ENCODE measurements around the gene TENT5D.
"Not testable (repeated sequence)": the region's sequence is repeated elsewhere in the genome, so short reads cannot be mapped to it uniquely, and the experiment has no call there.

TENT5D gene

GRCh38 chrX:80431505-80431832 is 11.2 kb downstream of the TENT5D start:
- DNase-seq = no peak
- Histone ChIP-seq H3K36me3 (ENCODE audit: insufficient read depth, low read length) (no peaks in the 10 kb centered on the region), H3K4me1 (ENCODE audit: insufficient read depth, low read length) (no peaks in the 10 kb centered on the region), H3K27me3 (ENCODE audit: insufficient read depth, low read length, poor library complexity) (no peaks in the 10 kb centered on the region), H2AFZ (ENCODE audit: low read depth, low read length) (no peak overlapping the region), H3K4me2 (ENCODE audit: insufficient read depth, low read length) (no peak overlapping the region), H3K9me3 (ENCODE audit: insufficient read depth, low read length, severe bottlenecking) (no peaks in the 10 kb centered on the region), H4K20me1 (ENCODE audit: insufficient read depth, low read length) (no peaks in the 10 kb centered on the region), H3K4me3 (ENCODE audit: low read depth in 1 of 2, low read length in 2 of 2) (no peak overlapping the region), H3K79me2 (ENCODE audit: insufficient read depth, low read length) (no peaks in the 10 kb centered on the region), H3K9ac (ENCODE audit: low read depth, low read length) (no peak overlapping the region), H3K27ac (ENCODE audit: low read length) (no peak overlapping the region)
- no peak for ATAC-seq (ENCODE audit: insufficient read depth, low read depth)
- TF ChIP-seq CTCF (IDR thresholded peaks at IDR 0.05; ENCODE audit: borderline replicate concordance, extremely low read depth, low read length, poor library complexity, severe bottlenecking) (no peak), EZH2 (IDR thresholded peaks at IDR 0.05; ENCODE audit: borderline replicate concordance, low read depth, low read length, severe bottlenecking) (no peak)

GRCh38 chrX:80432441-80432840 is 12.2 kb downstream of the TENT5D start:
- Histone ChIP-seq H2AFZ (ENCODE audit: low read depth, low read length) (no peak overlapping the region), H3K9ac (ENCODE audit: low read depth, low read length) (no peak overlapping the region), H3K4me2 (ENCODE audit: insufficient read depth, low read length) (no peak overlapping the region), H3K79me2 (ENCODE audit: insufficient read depth, low read length) (no peaks in the 10 kb centered on the region), H4K20me1 (ENCODE audit: insufficient read depth, low read length) (no peaks in the 10 kb centered on the region), H3K4me1 (ENCODE audit: insufficient read depth, low read length) (no peaks in the 10 kb centered on the region), H3K9me3 (ENCODE audit: insufficient read depth, low read length, severe bottlenecking) (no peaks in the 10 kb centered on the region), H3K4me3 (ENCODE audit: low read depth in 1 of 2, low read length in 2 of 2) (no peak overlapping the region), H3K36me3 (ENCODE audit: insufficient read depth, low read length) (no peaks in the 10 kb centered on the region), H3K27ac (ENCODE audit: low read length) (no peak overlapping the region), H3K27me3 (ENCODE audit: insufficient read depth, low read length, poor library complexity) (no peaks in the 10 kb centered on the region)
- ATAC-seq (ENCODE audit: insufficient read depth, low read depth) (no peak), DNase-seq (no peak)
- no peak for TF ChIP-seq CTCF (IDR thresholded peaks at IDR 0.05; ENCODE audit: borderline replicate concordance, extremely low read depth, low read length, poor library complexity, severe bottlenecking)
- TF ChIP-seq EZH2 (IDR thresholded peaks at IDR 0.05; ENCODE audit: borderline replicate concordance, low read depth, low read length, severe bottlenecking) = no peak

GRCh38 chrX:80432863-80433262 is 12.6 kb downstream of the TENT5D start:
- TF ChIP-seq EZH2 (IDR thresholded peaks at IDR 0.05; ENCODE audit: borderline replicate concordance, low read depth, low read length, severe bottlenecking) (no peak), CTCF (IDR thresholded peaks at IDR 0.05; ENCODE audit: borderline replicate concordance, extremely low read depth, low read length, poor library complexity, severe bottlenecking) (no peak)
- no peak overlapping the region for H2AFZ ChIP-seq (ENCODE audit: low read depth, low read length)
- H3K27ac ChIP-seq (ENCODE audit: low read length) = no peak overlapping the region
- no peaks in the 10 kb centered on the region for H3K79me2 ChIP-seq (ENCODE audit: insufficient read depth, low read length)
- ATAC-seq (ENCODE audit: insufficient read depth, low read depth) (no peak), DNase-seq (no peak)
- H3K27me3 ChIP-seq (ENCODE audit: insufficient read depth, low read length, poor library complexity) = no peaks in the 10 kb centered on the region
- H3K4me3 ChIP-seq (ENCODE audit: low read depth in 1 of 2, low read length in 2 of 2) = no peak overlapping the region
- H4K20me1 ChIP-seq (ENCODE audit: insufficient read depth, low read length) = no peaks in the 10 kb centered on the region
- H3K9ac ChIP-seq (ENCODE audit: low read depth, low read length) = no peak overlapping the region
- no peaks in the 10 kb centered on the region for H3K9me3 ChIP-seq (ENCODE audit: insufficient read depth, low read length, severe bottlenecking)
- no peak overlapping the region for H3K4me2 ChIP-seq (ENCODE audit: insufficient read depth, low read length)
- no peaks in the 10 kb centered on the region for H3K4me1 ChIP-seq (ENCODE audit: insufficient read depth, low read length)
- H3K36me3 ChIP-seq (ENCODE audit: insufficient read depth, low read length) = no peaks in the 10 kb centered on the region

- not testable (repeated sequence) for H3K27ac ChIP-seq (ENCODE audit: low read length); ATAC-seq (ENCODE audit: insufficient read depth, low read depth); H3K36me3 ChIP-seq (ENCODE audit: insufficient read depth, low read length); H3K9ac ChIP-seq (ENCODE audit: low read depth, low read length); H3K27me3 ChIP-seq (ENCODE audit: insufficient read depth, low read length, poor library complexity); H4K20me1 ChIP-seq (ENCODE audit: insufficient read depth, low read length); H3K4me1 ChIP-seq (ENCODE audit: insufficient read depth, low read length); H3K79me2 ChIP-seq (ENCODE audit: insufficient read depth, low read length); H3K4me3 ChIP-seq (ENCODE audit: low read depth in 1 of 2, low read length in 2 of 2); DNase-seq; H3K9me3 ChIP-seq (ENCODE audit: insufficient read depth, low read length, severe bottlenecking); H3K4me2 ChIP-seq (ENCODE audit: insufficient read depth, low read length); H2AFZ ChIP-seq (ENCODE audit: low read depth, low read length)
Observed at GRCh38 chrX:80468166-80468565, 47.9 kb downstream of the TENT5D start.
